Activated naive CD8-positive, alpha-beta T cell treated with anti-CD3 and anti-CD28 coated beads, Interleukin-2, amount 10 ng/mL, durations not matched to agents 7 days and 5 days (primary cell): Measurements from ENCODE around the gene AKAP8L. TPM values are rescaled to one million over a fixed set of nuclear protein-coding genes. Genes with fewer than 3 reads are reported as not detected.
A peak's percentile ranks its signal among the peaks of the same experiment; 100 is the strongest.
"Not testable (repeated sequence)": the region's sequence is repeated elsewhere in the genome, so short reads cannot be mapped to it uniquely, and the experiment has no call there.

Experiments
- ATAC-seq: fragments of 150-1000 bp; cut with Tn5 transposase; one replicate; pipeline ENCODE4 v1.10.0; 2021; ENCODE audit warnings: low read depth, moderate library complexity
- POLR2A ChIA-PET: fragments of 350-600 bp; sonication (Branson Sonifier 250); formaldehyde crosslinking; loops from one replicate; lab custom pipeline; 2021; ENCODE audit warnings: antibody characterized with exemption; lab: Charles Lee
- DNase-seq: peaks from one replicate; pipeline ENCODE4 v3.0.0; 2021
- H3K27ac Mint-ChIP-seq: one replicate; pipeline ENCODE4 v1.8.0; 2022; ENCODE audit warnings: mild to moderate bottlenecking, mixed read lengths
- H3K27me3 Mint-ChIP-seq: one replicate; pipeline ENCODE4 v1.8.0; 2022; ENCODE audit warnings: mild to moderate bottlenecking, moderate library complexity, mixed read lengths
- H3K36me3 Mint-ChIP-seq: one replicate; pipeline ENCODE4 v1.8.0; 2021; ENCODE audit warnings: mild to moderate bottlenecking, mixed read lengths
- H3K4me1 Mint-ChIP-seq: one replicate; pipeline ENCODE4 v1.8.0; 2021; ENCODE audit warnings: mixed read lengths
- H3K4me3 Mint-ChIP-seq: one replicate; pipeline ENCODE4 v1.8.0; 2022; ENCODE audit warnings: mild to moderate bottlenecking, moderate library complexity, mixed read lengths
- H3K9me3 Mint-ChIP-seq: one replicate; pipeline ENCODE4 v1.8.0; 2021; ENCODE audit warnings: mixed read lengths
- total RNA-seq, 2 experiments: library from RNA; stranded (reverse); gene quantifications; one replicate each; pipeline ENCODE4 v1.2.3, GENCODE V29; 2021

The AKAP8L gene
- total RNA-seq, 2 experiments from 2014 or later = 146 to 149 TPM

DNA sequence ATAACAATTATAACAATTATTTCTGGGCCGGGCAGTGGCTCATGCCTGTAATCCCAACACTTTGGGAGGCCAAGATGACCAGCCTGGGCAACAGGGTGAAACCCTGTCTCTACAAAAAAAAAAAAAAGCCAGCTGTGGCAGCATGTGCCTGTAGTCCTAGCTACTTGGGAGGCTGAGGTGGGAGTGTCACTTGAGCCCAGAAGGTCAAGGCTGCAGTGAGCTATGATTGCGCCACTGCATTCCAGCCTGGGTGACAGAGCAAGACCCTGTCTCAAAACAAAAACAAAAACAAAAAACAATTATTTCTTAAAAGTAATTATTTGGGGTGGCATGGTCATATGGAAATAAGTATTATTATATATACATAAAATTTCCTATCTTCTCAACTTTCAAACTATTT, 7.4 kb downstream of the AKAP8L start:
- POLR2A ChIA-PET = interaction anchor here (0.9 kb wide), 1 partner anchor 113 kb away, joined by 4 read pairs; no protein-coding TSS in a partner anchor
- DNase-seq, H3K9me3 Mint-ChIP-seq, ATAC-seq, H3K27me3 Mint-ChIP-seq, H3K27ac Mint-ChIP-seq, H3K4me3 Mint-ChIP-seq: not testable (repeated sequence)
- H3K36me3 Mint-ChIP-seq = peaks cover 13% of the 10 kb centered on the region
- peaks cover 14% of the 10 kb centered on the region for H3K4me1 Mint-ChIP-seq

DNA sequence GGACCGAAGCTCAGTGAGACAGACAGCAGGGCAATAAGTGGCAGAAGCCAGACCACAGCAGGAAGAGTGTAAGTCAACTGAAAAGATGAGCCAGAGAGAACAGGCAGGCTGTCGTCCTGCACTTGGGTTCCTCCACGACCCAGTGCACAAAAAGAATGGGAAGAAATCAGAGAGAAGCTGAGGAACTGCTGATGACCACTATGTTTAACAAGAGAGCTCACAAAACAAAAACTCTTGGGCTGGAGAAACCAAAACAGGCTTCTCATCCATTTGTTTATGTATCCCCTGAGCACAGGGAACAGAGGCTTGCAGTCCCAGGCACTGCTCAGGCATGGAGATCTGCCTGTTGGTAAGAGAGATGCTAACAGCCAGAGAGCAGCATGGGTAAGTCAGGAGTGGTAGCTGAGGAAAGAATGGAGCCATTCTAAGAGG, 14.0 kb downstream of the AKAP8L start:
- POLR2A ChIA-PET = interaction anchor here (0.6 kb wide), 1 partner anchor 106 kb away, joined by 3 read pairs; no protein-coding TSS in a partner anchor
- H3K4me3 Mint-ChIP-seq = no peak overlapping the region
- DNase-seq = no peak
- peaks cover 14% of the 10 kb centered on the region for H3K4me1 Mint-ChIP-seq
- no peaks in the 10 kb centered on the region for H3K9me3 Mint-ChIP-seq
- H3K27ac Mint-ChIP-seq = peak overlapping the region; percentile 52
- ATAC-seq = no peak
- no peaks in the 10 kb centered on the region for H3K27me3 Mint-ChIP-seq
- peaks cover 4% of the 10 kb centered on the region for H3K36me3 Mint-ChIP-seq

GRCh38 chr19:15404097-15404779, 14.6 kb downstream of the AKAP8L start:
- ATAC-seq (no peak), DNase-seq (no peak)
- H3K27ac Mint-ChIP-seq = peak overlapping the region; percentile 52
- H3K27me3 Mint-ChIP-seq = no peaks in the 10 kb centered on the region
- no peaks in the 10 kb centered on the region for H3K9me3 Mint-ChIP-seq
- POLR2A ChIA-PET = interaction anchor here (3.2 kb wide), 1 partner anchor 15 kb away, joined by 9 read pairs; the partner anchor contains the start of gene AKAP8L
- peaks cover 4% of the 10 kb centered on the region for H3K36me3 Mint-ChIP-seq
- peaks cover 13% of the 10 kb centered on the region for H3K4me1 Mint-ChIP-seq
- H3K4me3 Mint-ChIP-seq = no peak overlapping the region

GRCh38 chr19:15403151-15403531, 15.6 kb downstream of the AKAP8L start:
- Mint-ChIP-seq H3K27ac (no peak overlapping the region), H3K27me3 (no peaks in the 10 kb centered on the region), H3K36me3 (peaks cover 4% of the 10 kb centered on the region), H3K4me1 (peaks cover 10% of the 10 kb centered on the region), H3K4me3 (no peak overlapping the region), H3K9me3 (no peaks in the 10 kb centered on the region)
- POLR2A ChIA-PET = interaction anchor here (3.2 kb wide), 1 partner anchor 16 kb away, joined by 9 read pairs; the partner anchor contains the start of gene AKAP8L
- DNase-seq = no peak
- no peak for ATAC-seq

GRCh38 chr19:15402411-15403150, 16.2 kb downstream of the AKAP8L start:
- H3K36me3 Mint-ChIP-seq = peaks cover 2% of the 10 kb centered on the region
- DNase-seq = no peak
- no peak overlapping the region for H3K27ac Mint-ChIP-seq
- no peak overlapping the region for H3K4me3 Mint-ChIP-seq
- no peaks in the 10 kb centered on the region for H3K9me3 Mint-ChIP-seq
- no peak for ATAC-seq
- H3K27me3 Mint-ChIP-seq = no peaks in the 10 kb centered on the region
- peaks cover 9% of the 10 kb centered on the region for H3K4me1 Mint-ChIP-seq
- POLR2A ChIA-PET = interaction anchor here (3.2 kb wide), 1 partner anchor 17 kb away, joined by 9 read pairs; the partner anchor contains the start of gene AKAP8L

DNA sequence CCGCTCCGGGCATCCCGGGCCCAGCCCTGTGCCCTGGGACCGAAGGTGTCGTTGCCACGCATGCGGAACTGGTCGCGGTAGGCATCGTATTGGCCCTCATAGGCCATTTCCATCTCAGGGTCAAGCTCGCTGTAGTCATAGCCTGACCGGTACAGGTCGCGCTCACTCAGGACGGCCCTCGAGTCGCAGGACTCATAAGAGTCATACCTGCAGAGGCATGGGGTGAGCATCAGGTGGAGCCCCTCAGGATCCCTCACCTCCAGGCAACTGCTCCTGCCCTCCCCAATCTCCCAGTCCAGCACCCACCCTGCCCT, 17.4 kb downstream of the AKAP8L start:
- peaks cover 7% of the 10 kb centered on the region for H3K4me1 Mint-ChIP-seq
- no peak overlapping the region for H3K27ac Mint-ChIP-seq
- peaks cover 11% of the 10 kb centered on the region for H3K36me3 Mint-ChIP-seq
- H3K4me3 Mint-ChIP-seq = no peak overlapping the region
- no peaks in the 10 kb centered on the region for H3K27me3 Mint-ChIP-seq
- POLR2A ChIA-PET = interaction anchor here (3.2 kb wide), 1 partner anchor 18 kb away, joined by 9 read pairs; the partner anchor contains the start of gene AKAP8L
- no peak for DNase-seq
- ATAC-seq = no peak
- H3K9me3 Mint-ChIP-seq = no peaks in the 10 kb centered on the region

DNA sequence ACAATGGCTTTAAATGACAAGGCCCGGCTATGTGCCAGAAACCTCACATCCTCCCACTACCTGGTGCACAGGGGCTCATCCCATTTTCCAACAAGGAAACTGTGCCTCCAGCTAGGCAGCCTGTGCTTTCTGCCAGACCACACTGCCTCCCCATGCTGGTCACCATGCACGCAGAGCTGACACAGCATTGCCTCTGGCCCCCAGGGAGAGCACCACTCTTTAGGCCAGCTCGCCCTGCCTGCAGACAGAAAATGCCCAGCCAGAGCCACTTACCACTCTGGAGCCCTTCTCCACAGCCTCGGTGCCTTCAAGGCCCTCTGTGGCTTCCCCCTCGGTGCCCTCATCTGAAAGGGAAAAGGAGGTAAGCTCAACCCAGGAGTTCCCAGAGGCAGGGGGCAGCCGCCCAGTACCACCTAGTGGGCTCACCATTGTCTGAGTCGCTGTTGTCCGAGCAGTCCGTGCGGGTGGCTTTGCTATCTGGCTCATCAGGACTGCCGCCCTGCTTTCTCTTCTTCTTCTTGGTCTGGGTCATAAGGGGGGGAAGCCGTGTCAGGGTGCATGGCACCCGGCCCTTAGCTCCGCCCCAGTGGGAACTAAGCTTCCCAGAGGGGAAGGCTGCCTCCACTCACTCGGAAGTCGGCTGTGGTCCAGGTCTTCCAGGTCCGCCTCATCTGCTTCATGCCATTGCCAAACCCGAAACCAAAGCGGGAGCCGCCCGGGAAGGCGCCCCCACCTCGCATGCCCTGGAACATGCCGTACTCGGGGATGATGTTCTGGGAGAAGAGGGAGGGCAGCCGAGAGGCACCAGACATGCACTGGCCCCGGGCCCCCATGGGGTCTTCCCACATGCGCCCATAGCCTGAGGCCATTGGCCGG, 18.0 kb downstream of the AKAP8L start:
- Mint-ChIP-seq H3K4me3 (no peak overlapping the region), H3K27ac (no peak overlapping the region), H3K4me1 (peaks cover 7% of the 10 kb centered on the region), H3K36me3 (peaks cover 15% of the 10 kb centered on the region), H3K27me3 (no peaks in the 10 kb centered on the region), H3K9me3 (no peaks in the 10 kb centered on the region)
- POLR2A ChIA-PET = no interaction called here
- no peak for ATAC-seq
- DNase-seq = no peak

- Mint-ChIP-seq H3K4me1 (peaks cover 2% of the 10 kb centered on the region), H3K36me3 (peaks cover 15% of the 10 kb centered on the region), H3K9me3 (no peaks in the 10 kb centered on the region), H3K27ac (no peak overlapping the region), H3K27me3 (no peaks in the 10 kb centered on the region), H3K4me3 (no peak overlapping the region)
- POLR2A ChIA-PET = interaction anchor here (0.7 kb wide), 1 partner anchor 152 kb away, joined by 3 read pairs; no protein-coding TSS in a partner anchor
- DNase-seq (no peak), ATAC-seq (no peak)
Observed at GRCh38 chr19:15399635-15400034, 19.2 kb downstream of the AKAP8L start.

DNA sequence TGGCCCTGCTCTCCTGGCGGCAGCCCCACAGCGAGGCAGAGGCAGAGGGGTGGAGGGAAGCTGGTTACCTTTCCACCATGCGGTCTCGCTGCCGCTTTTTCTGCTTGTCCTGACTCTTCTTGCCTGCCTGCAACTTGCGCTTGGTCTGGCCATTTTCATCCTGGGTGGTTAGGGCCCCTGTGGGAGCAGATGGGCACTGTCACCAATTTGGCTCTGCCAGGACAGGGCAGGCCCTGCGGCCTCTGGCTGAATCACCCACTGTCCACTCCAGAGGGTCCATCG, 19.6 kb downstream of the AKAP8L start:
- Mint-ChIP-seq H3K36me3 (peaks cover 15% of the 10 kb centered on the region), H3K4me1 (no peaks in the 10 kb centered on the region), H3K27me3 (no peaks in the 10 kb centered on the region), H3K4me3 (no peak overlapping the region), H3K27ac (no peak overlapping the region), H3K9me3 (no peaks in the 10 kb centered on the region)
- POLR2A ChIA-PET = no interaction called here
- ATAC-seq (no peak), DNase-seq (no peak)

DNA sequence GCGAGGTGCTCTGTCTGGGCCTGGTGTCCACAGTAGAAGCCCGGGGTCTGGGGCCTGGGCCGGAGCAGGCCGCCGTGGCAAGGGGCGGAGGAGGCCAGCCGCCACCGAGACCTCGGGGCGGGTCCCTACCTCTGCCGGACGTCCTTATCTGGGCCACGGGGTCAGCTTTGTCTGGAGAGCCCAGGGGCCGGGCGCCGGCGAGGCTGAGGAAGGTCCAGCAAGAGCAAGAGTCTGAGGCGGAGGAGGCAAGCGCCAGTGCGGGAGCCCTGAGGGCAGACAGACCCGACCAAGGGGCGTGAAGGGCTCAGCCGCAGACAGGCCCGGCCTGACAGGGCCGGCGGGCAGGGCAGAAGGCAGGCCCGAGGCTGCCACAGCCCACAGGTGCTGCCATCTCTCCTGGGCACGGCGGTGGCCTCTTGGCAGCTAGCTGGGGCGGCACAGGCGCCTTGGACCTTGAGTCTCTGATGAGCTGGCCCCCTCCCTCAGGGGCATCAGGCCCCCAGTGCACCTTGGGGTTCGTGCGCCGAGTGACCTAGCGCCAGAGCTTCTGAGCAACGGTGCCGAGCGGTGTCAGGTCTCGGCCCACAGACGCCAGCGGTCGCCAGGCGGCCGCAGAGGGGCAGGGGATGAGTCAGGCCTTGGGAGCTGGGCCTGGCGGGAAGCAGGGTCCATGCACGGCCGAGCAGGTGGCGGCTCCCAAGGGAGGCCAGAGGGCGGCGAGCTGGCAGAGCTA, 20.1 kb downstream of the AKAP8L start:
- no peaks in the 10 kb centered on the region for H3K9me3 Mint-ChIP-seq
- ATAC-seq (no peak), DNase-seq (no peak)
- no peak overlapping the region for H3K27ac Mint-ChIP-seq
- H3K4me3 Mint-ChIP-seq = no peak overlapping the region
- H3K4me1 Mint-ChIP-seq = no peaks in the 10 kb centered on the region
- no peaks in the 10 kb centered on the region for H3K27me3 Mint-ChIP-seq
- H3K36me3 Mint-ChIP-seq = peaks cover 19% of the 10 kb centered on the region
- POLR2A ChIA-PET = interaction anchor here (0.6 kb wide), 1 partner anchor 100 kb away, joined by 4 read pairs; no protein-coding TSS in a partner anchor

GRCh38 chr19:15397782-15398181, 21.0 kb downstream of the AKAP8L start:
- no peaks in the 10 kb centered on the region for H3K4me1 Mint-ChIP-seq
- DNase-seq = no peak
- H3K36me3 Mint-ChIP-seq = peaks cover 28% of the 10 kb centered on the region
- H3K4me3 Mint-ChIP-seq = no peak overlapping the region
- ATAC-seq = no peak
- POLR2A ChIA-PET = no interaction called here
- H3K27me3 Mint-ChIP-seq = no peaks in the 10 kb centered on the region
- H3K9me3 Mint-ChIP-seq = no peaks in the 10 kb centered on the region
- no peak overlapping the region for H3K27ac Mint-ChIP-seq

DNA sequence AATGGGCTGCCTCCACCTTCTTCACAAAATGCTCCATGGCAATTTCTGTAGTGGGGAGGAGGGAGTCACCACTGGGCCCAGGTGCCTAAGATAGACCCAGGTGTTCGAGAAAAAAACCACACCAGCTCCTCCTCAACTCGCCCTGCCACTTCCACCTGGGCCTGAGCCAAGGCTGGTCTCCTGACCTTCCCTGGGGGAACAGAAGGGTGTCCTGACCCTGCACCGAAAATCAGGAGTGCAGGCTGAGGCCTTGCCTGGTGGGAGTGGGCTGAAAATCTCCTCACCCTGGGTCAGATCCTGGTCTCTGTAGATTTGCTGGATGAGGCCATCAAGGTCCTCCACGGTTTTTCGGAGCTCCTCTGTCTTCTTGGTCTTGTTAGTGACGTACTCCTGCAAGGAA, 21.6 kb downstream of the AKAP8L start:
- no peak for ATAC-seq
- no peaks in the 10 kb centered on the region for H3K27me3 Mint-ChIP-seq
- no peaks in the 10 kb centered on the region for H3K4me1 Mint-ChIP-seq
- POLR2A ChIA-PET = interaction anchor here (0.6 kb wide), 1 partner anchor 148 kb away, joined by 3 read pairs; no protein-coding TSS in a partner anchor
- H3K36me3 Mint-ChIP-seq = peaks cover 28% of the 10 kb centered on the region
- no peak for DNase-seq
- no peaks in the 10 kb centered on the region for H3K9me3 Mint-ChIP-seq
- no peak overlapping the region for H3K27ac Mint-ChIP-seq
- H3K4me3 Mint-ChIP-seq = no peak overlapping the region
